OCI-LY3 (cell line): Measurements from ENCODE around the gene CACFD1.

Experiments used
- CTCF ChIP-seq: fragments of 200-600, 300-600 bp; sonication (generic); IDR thresholded peaks from 2 replicates; pipeline ENCODE4 v1.5.1; 2014; ENCODE audit warnings: antibody characterized with exemption, low read length, low read depth
- EZH2phosphoT487 ChIP-seq: fragments of 200-600 bp; shearing (Covaris generic); IDR thresholded peaks from 2 replicates; pipeline ENCODE4 v1.6.1; 2018; ENCODE audit warnings: antibody characterized with exemption, mixed run types, low read depth

GRCh38 chr9:133468374-133468773, 8.6 kb downstream of the CACFD1 start:
- TF ChIP-seq EZH2phosphoT487 = no peak
- TF ChIP-seq CTCF = no peak
